Activated CD4-positive, alpha-beta T cell treated with anti-CD3 and anti-CD28 coated beads for 4 hours (primary cell): ENCODE data around the gene ZNF557.

Experiments used
- DNase-seq, 2 donors: peaks; one replicate each; pipeline ENCODE4 v3.0.0-alpha.2; 2020

Gene ZNF557

DNA sequence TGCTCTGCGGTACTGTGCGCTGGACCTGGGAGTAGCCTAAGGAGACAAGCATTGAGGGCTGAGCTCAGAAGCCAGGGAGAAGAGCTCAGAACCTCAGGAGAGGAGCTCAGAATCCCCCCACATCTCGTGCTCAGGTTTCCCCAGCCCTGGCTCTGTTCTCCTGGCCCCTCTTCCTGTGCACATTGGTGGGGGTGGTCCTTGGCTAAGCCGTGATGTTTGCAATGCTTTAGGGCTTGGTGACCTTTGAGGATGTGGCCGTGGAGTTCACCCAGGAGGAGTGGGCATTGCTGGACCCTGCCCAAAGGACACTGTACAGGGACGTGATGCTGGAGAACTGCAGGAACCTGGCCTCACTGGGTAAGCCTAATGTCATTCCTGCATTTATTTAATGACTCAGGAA lies 6.6 kb downstream of the ZNF557 start:
- no peak for DNase-seq

DNA sequence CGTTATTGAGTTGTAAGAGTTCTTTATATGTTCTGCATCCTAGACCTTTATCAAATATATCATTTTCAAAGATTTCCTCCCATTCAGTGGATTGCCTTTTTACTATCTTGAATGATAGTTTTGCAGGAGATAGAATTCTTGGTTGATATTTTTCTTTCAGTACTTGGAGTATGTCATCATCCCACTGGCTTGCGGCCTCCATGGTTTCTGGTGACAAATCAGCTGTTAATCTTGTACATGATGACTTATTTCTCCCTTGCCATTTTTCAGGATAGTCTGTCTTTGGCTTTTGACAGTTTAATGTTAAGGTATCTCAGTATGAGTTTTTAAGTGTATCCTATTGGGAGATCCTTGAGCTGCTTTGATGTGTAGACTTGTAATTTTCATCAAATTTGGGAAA lies 8.5 kb downstream of the ZNF557 start:
- no peak for DNase-seq

DNA sequence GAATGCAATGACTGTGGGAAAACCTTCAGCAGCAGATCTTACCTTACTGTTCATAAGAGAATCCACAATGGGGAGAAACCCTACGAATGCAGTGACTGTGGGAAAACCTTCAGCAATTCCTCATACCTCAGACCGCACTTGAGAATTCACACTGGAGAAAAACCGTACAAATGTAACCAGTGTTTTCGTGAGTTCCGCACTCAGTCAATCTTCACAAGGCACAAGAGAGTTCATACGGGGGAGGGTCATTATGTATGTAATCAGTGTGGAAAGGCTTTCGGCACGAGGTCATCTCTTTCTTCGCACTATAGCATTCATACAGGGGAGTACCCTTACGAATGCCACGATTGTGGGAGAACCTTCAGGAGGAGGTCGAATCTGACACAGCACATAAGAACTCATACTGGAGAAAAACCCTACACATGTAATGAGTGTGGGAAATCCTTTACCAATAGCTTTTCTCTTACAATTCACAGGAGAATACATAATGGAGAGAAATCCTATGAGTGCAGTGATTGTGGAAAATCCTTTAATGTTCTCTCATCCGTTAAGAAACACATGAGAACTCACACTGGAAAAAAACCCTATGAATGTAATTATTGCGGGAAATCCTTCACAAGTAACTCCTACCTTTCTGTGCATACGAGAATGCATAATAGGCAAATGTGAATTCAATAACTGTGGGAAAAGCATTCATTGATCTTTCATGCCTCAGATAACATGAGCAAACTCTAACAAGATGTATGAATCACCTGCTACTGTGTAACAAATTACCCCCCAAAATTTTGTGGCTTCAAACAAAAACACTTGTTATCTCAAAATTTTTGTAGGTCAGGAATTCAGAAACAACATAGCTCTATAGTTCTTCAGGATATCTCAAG lies 13.8 kb downstream of the ZNF557 start:
- no peak for DNase-seq

DNA sequence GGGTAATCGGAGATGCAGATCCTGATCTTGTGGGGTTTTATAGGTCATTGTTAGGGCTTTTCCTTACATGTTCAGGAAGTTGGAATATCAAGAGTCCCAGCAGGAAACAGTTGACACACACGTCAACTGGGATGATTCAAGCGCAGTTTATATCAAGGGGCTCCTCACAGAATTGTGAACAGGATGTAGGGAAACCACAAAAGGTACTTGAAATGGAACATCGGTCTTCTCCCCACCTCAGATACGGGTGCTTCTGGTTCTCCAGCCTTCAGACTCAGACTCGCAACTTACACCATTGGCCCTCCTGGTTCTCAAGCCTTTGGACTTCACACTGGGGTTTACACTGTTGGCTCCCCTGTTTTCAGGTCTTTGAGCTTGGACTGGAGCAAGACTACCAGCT lies 19.5 kb downstream of the ZNF557 start:
- DNase-seq, result no peak

DNA sequence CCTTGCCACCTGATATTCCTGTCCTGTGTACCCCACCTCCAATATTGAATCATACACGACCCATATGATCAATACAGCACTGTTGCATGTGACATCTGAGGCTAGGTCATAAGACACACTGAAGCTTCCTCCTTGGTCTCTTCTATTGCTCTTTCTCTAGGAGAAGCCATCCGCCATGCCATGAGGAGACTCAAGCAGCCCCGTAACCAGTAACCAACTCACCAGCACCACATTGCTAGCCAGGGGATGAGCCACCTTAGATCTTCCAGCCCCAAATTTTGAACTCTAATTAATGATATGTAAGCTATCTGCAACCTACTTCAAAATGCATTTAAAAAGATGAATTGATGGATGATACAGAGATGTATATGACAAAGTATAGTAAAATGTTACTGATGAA lies 28.6 kb downstream of the ZNF557 start:
- DNase-seq, result no peak

DNA sequence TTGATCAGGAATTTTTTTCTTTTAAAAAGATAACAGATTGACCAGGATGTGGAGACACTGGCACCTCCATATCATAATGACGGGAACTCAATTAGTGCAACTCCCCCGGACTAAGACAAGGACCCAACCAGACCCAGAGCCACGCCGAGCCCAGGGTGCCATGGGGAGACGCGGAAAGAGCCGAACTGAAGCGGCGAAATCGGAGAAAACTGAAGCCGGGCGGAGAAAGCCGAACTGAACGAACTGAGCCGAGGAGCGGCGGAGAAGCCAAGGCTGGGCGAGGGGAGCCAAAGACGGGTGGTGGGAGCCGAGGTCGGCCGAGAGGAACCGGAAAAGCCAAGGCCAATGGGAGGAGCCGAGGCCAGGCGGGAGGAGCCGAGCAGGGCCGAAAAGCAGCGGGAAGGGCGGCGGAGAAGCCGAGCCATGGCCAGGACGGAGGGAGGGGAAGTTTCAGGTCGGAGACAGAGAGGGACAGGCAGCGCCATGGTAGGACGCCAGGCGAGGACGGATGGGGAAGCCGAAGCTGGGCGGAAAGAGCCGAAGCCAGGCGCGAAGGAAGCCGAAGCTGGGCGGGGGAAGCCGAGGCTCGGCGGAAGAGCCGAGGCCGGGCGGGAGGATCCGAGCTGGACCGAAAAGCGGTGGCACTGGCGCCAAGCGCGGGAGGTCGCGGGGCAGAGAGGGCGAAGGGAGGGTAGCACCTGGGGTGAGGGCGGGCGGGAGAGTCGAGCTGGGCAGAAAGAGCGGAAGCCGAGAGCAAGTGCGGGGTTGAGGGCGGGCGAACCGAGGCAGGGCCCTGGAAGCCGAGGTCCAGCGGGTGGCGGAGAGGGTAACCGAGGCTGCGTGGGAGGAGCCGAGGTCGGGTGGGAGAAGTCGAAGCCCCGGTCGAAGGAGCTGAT lies 29.4 kb downstream of the ZNF557 start:
- DNase-seq, result peak; percentile 80 to 85

DNA sequence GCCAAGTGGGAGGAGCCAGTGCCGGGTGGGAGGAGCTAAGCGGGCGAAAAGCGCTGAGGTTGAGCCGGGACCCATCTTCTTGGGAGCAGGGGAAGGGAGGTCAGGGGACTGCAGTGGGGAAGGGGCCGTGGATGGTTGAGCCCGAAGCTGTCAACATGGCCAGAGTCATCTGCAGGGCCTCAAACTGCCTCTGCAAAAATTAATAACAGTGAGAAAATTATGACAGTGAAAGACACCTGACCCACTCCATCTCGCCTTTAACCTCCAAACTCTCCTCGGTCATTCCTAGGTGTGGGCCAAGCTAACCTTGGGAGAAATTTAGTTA lies 30.1 kb downstream of the ZNF557 start:
- no peak for DNase-seq

DNA sequence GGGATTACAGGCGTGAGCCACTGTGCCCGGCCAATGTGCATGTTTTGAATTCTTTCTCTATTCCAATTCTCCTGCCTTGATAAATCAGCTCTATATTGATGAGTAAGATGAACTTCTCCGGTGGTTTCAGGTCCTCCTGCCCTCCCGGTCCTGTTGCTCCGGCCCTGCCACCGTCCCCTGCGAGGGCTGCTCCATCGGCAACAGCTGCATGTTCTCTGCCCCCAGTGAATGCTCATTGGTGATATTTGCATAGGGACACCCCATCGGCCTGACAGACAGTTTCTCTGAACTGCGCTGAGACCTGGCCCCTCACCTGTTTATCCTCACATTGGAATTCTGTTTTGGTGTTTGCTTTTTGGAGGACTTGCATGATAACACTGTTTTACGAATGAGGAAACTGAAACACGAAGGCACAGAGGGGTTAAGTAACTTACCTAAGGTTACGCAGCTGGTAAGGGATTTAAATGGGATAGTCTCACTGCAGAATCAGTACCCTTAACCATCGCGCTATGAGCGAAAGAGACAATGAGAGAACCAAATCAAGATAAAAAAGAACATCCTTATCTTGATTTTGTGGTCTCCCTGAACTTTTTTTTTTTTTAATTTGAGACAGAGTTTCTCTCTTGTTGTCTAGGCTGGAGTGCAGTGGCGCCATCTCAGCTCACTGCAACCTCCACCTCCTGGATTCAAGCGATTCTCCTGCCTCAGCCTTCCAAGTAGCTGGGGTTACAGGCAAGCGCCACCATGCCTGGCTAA lies 32.2 kb downstream of the ZNF557 start:
- DNase-seq, result no peak

DNA sequence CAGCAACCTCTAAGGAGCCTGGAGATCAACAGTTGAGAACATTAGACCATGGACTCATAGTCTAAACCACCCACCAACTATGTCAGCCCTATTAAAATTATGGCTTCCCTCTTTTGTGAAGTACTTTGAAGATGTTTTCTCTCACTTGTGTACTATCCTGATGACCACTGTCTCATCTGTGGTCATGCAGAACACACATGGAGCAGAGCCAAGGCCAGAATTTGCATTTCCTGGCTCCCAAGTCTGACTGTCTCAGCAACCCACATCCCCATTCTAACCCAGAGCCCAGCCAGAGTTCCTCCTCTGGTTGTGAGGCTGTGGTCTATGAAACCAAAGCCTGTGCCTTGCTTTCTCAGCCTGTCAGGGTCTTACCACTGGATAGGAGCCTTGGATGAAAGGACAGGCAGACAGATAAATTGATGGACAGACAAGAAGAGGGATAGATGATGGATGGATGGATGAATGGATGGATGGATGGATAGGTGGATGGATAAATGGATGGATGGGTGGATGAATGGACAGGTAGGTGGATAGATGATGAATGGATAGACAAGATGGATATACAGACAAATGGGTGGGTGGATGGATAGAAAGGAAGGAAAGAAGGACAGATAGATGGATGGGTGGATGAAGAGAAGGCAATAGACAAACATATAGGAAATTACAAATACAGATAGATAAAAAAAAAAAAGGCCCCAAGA lies 35.4 kb downstream of the ZNF557 start:
- no peak for DNase-seq

DNA sequence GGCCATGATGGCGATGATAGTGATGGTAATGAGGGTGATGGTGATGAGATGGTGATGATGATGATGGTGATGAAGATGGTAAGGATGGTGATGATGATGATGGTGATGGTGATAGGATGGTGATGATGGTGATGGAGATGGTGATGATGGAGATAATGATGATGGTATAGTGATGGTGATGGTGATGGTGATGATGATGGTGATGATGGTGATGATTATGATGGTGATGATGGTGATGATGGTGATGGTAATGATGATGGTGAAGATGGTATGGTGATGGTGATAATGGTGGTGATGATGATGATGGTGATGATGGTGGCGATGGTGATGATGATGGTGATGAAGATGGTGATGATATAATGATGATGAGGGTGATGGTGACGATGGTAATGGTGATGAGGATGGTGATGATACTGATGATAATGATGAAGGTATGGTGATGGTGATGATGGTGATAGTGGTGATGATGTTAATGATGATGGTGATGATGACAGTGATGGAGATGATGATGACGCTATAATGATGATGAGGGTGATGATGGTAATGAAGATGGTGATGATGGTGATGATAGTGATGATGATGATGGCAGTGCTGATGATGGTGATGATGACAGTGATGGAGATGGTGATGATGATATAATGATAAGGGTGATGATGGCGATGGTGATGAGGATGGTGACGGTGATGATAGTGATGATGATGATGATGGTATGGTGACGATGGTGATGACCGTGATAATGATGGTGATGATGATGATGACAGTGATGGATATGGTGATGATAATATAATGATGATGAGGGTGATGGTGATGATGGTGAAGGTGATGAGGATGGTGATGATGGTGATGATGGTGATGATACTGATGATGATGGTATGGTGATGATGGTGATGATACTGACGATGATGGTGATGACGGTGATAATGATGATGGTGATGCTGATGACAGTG lies 37.5 kb downstream of the ZNF557 start:
- DNase-seq, result no peak

DNA sequence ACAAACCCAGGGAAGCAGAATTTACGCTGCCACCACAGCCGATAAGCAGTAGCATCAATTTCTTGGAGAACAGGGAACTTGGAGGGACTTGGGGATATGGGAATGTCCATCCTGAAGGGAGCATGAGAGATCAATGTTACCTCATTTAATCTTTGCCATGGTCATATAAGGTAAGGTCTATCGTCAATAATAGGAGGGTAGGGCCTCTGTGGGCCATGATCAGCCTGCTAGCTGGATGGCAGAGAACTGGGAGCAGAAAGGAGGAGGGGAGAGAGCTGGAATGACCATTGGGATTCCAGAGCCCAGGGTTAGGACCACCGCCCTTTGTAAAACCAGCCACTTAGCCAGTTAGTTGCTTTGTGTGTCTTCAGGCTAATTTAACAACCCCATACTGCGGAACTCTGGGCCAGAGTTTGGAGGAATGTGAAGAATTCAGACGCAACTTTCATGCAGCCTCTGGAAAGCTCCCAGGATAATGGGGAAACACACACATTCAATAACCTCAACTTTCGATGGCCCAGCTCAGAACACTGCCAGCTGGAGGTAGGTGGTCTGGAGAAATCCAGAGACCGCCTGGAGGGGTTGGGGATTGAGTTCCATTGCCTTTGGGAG lies 40.3 kb downstream of the ZNF557 start:
- DNase-seq, result no peak

DNA sequence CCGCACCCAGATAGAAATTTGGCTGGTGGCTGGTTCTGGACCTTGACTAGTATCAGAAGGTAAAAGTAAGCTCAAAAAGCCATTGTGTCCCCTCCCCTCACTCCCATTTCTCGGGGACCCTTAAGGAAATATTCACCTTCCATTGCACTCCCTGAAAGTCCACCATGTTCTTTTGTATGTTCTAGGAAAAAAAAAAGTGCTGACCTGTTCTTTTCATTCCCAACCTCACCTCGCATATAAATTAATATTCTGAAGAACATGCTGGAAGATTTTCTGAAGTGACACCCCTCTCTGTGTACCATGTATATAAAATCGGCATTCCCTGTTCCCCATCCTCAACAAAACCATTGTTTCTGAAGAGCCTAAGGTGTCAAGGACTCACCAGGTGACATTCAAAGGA lies 43.2 kb downstream of the ZNF557 start:
- DNase-seq, result no peak

DNA sequence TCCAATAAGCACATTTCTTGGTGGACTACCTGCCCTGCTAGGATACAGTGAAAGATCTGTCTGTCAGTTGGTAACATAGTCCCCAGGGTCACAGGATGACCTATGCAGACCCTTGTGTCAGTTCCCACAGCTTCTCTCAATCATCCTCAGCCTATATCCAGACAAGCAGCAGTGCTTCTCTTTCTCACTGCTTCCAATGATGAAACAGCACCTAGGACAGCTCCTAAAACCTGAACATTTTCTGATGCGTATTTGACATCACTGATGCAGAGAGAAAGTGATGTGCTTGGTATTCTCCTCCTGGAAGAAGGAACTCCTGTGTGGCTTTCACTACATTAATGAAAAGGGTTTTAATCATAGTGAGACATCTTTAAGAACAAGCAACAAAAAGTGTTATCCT lies 43.7 kb downstream of the ZNF557 start:
- DNase-seq, result no peak

DNA sequence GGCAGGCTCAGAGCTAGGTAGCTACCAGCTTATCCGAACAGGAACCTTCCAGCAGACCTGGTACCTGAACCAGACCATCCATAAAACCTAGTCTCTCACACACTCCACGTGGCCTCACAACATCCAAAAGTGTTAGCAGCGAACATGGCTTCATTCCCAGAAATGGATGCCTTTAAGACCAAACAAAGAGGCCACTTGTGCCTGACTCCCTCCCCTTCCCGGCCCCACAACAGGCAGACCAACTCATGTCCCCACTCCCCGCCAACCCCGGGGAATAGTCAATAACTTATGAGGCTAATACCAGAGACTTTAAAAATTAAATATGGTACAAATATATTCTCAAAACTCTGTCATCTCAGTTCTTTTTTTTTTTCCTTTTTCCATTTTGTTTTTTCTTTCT lies 46.2 kb downstream of the ZNF557 start:
- no peak for DNase-seq

DNA sequence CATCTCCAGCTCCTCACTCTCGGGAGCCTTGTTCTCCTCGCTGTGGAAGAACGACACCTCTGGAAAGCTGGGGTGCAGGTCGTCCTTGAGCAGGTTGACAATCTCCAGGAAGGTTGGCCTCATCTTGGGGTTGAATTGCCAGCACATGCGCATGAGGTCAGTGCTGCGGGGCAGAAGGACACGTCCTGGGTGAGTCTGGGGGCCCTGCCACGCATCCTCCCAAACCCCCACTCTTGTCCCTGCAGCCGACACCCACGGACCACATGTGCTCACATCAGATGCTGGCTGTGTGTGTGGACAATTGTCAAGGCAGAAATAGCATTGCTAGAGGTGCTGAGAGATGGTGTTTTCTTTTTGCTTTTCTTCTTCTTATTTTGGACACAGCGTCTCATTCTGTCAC lies 47.7 kb downstream of the ZNF557 start:
- no peak for DNase-seq

DNA sequence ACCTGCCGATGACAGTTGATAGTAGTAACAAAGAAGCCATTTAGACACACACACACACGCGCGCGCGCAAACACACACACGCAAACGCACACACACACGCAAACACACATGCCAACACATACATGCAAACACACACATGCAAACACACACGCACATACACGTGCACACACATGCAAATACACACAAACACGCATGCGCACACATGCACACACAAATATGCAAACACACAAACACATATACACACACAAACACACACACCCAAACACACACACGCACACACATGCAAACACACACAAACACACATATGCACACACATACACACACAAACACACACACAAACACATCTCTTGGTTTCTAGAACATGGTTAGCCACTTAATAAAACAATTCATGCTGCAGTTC lies 50.1 kb downstream of the ZNF557 start:
- DNase-seq, result no peak

DNA sequence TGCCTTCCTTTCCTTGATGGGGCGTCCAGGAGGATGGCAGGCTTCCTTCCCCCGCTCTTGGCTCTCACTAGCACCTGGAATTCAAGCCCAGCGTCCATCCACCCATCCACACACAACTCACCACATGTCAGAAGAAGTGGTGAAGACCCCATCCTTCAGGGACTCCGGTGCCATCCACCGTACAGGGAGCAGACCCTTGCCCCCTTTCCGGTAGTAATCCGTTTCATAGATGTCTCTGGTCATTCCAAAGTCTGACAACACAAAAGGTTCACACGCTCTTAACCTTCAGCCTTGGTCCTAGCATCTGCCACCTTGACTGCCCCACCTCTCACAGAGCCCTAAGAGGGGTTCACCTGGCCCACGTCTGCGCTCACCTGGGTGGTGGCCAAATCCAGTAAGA lies 51.0 kb downstream of the ZNF557 start:
- DNase-seq, result no peak

DNA sequence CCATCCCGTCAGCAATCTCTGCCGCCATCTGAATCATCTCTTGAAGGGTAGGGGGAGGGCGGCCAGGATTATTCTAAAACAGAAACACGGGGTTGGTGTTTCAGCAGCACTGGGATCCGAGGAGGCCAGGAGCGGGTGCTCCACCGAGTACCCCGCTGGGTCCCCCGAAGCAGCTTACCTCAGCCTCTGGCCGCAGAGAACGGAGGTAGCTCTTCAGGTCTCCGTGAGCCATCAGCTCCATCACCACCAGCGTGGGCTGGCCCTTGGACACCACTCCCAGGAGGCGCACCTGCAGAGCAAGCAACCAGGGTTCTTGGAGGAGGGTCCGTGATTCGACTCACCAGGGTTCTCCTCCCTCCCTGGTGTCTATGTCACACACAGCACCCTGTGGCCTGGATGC lies 53.2 kb downstream of the ZNF557 start:
- DNase-seq, result no peak

DNA sequence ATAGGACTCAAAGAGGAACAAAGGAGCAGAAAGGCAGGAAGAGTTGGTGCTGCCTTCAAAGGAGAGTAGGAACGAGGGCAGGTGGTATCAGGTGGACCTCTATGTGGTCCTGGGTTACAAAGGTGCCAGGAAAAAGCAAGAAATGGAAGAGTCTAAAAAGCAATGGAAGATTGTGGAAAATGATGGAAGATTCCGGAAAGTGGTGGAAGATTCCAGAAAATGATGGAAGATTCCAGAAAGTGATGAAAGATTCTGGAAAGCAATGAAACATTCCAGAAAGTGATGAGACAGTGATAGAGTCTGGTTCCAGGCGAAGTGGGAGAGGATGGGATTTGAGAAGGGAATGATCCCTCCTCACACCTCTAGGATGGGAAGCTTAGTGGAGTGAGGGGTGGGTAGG lies 55.3 kb downstream of the ZNF557 start:
- DNase-seq, result no peak

DNA sequence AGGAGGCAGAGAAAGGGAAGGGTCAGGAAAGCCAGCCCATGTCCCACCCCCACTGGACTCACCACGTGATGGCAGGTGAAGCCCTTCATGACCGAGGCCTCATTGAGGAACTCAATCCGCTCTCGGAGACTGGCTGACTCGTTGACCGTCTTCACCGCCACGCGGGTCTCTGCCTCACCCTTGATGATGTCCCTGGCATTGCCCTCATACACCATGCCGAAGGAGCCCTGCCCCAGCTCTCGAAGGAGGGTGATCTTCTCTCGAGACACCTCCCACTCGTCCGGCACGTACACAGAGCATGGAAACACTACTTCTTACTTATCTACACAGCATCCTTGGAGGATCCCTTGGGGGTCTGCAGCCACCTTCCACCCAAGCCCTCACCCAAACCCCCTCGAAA lies 55.7 kb downstream of the ZNF557 start:
- no peak for DNase-seq

DNA sequence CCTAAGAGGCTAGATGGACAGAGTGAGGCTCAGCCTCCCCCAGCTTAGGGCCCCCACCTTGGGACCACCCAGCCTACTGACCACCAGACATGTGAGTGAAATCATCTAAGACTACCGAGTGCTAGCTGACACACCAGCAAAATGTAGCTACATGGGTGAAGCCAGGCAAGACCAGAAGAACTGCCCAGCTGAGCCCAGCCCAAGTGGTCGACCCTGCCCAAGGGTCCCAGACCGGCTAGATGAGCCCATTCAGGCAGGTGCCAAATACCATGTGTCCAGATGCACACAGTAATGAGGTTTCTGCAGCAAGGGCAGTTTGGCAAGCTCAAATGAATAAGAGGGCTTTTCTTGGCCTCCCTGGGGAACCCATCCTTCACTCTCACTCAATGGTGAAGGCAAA lies 56.6 kb downstream of the ZNF557 start:
- DNase-seq, result no peak
